ENCODE measurements around the gene MPP2.

MPP2 gene

DNA sequence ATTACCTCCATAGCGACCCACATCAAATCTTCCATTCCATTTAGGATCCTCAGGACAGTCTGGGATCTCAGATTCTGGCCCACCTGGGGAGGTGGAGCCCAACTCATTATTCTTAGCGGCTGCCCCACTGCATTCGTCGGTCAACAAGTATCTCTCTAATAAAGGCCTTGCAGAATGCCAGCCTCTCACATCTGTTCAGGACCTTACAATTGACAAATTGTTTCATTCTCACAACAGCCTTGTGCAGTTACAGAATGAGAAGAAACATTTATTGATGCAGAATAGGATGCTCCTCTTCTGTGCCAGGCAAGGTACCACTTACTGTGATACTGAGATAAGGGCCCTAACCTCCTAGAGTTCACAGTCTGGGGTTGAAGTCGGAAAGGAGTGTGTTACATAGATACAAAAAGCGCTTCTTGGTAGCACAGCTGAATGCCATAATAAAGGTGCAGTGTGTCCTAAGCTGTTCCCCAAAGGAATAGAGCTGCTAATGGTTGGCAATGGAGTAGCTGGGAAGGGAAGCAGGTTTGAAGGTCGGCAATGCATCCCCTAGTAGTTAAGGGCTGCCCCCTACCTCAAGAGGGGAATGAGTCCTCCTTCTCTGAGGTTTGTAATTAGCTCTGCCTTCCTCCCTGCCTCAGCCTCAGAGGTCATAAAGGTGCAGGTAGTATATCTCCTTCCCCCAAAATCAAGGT is 2.3 kb upstream of the MPP2 start:
- H3K4me1 ChIP-seq (ENCODE audit: insufficient read depth, low read length, poor library complexity, severe bottlenecking): peaks cover 15% of the 10 kb centered on the region
- H3K4me2 ChIP-seq (ENCODE audit: low read depth, low read length, poor library complexity, severe bottlenecking): no peak overlapping the region
- H4K20me1 ChIP-seq (ENCODE audit: insufficient read depth, low read length, poor library complexity, severe bottlenecking): no peaks in the 10 kb centered on the region
- no peaks in the 10 kb centered on the region for H3K9me2 ChIP-seq (replicated peaks; ENCODE audit: low read depth, low read length)
- no peaks in the 10 kb centered on the region for H3K36me3 ChIP-seq (ENCODE audit: insufficient read depth, low read length)
- H3K79me2 ChIP-seq (ENCODE audit: insufficient read depth, low read length): no peaks in the 10 kb centered on the region
- peaks cover 4% of the 10 kb centered on the region for H3K27me3 ChIP-seq (ENCODE audit: insufficient read depth, low read length, poor library complexity, severe bottlenecking)
- no peaks in the 10 kb centered on the region for H3K9me3 ChIP-seq (ENCODE audit: insufficient read depth, low read depth, low read length)
- no peak overlapping the region for H3K9ac ChIP-seq (ENCODE audit: low read depth, low read length, poor library complexity, severe bottlenecking)
- H3K4me3 ChIP-seq (ENCODE audit: low read length, poor library complexity, severe bottlenecking): no peak overlapping the region
- TF ChIP-seq, protein P1, sequence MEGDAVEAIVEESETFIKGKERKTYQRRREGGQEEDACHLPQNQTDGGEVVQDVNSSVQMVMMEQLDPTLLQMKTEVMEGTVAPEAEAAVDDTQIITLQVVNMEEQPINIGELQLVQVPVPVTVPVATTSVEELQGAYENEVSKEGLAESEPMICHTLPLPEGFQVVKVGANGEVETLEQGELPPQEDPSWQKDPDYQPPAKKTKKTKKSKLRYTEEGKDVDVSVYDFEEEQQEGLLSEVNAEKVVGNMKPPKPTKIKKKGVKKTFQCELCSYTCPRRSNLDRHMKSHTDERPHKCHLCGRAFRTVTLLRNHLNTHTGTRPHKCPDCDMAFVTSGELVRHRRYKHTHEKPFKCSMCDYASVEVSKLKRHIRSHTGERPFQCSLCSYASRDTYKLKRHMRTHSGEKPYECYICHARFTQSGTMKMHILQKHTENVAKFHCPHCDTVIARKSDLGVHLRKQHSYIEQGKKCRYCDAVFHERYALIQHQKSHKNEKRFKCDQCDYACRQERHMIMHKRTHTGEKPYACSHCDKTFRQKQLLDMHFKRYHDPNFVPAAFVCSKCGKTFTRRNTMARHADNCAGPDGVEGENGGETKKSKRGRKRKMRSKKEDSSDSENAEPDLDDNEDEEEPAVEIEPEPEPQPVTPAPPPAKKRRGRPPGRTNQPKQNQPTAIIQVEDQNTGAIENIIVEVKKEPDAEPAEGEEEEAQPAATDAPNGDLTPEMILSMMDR (conservative IDR thresholded peaks at IDR 0.05; ENCODE audit: low read length): no peak
- TF ChIP-seq EZH2phosphoT487 (IDR thresholded peaks at IDR 0.05; ENCODE audit: borderline replicate concordance): no peak
- no peak overlapping the region for H2AFZ ChIP-seq (ENCODE audit: low read length)
- no peaks in the 10 kb centered on the region for H3F3A ChIP-seq (ENCODE audit: low read depth)

DNA sequence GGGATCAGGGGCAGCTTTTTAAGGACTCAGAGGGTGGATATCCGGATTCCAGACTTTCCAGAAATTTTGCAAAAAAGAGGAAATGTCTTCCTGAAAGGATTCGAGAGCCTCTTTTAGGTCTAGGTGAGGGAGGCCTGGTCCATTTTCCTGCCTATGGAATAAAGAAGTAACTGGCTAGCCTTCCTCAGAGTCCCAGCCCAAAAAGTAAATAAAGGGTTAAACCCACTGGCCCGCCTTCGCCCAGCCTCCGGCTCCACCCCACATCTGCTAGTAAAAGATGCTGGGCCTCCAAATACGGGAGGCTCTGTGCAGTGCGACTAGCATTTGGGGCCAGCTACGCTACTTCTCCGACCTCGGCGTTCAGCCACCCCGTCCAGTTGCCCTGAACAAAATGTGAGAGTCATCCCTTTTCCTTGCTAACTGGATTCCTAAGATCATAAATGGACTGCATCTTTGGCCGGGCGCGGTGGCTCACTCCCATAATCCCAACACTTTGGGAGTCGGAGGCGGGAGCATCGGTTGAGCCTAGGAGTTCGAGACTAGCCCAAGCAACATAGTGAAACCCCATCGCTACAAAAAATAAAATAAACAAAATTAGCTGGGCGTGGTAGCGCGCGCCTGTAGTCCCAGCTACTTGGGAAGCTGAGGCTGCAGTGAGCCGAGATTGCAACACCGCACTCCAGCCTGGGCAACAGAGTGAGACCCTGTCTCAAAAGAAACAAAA is 824 bp upstream of the MPP2 start:
- TF ChIP-seq, protein P1 (conservative IDR thresholded peaks at IDR 0.05; ENCODE audit: low read length): no peak
- TF ChIP-seq EZH2phosphoT487 (IDR thresholded peaks at IDR 0.05; ENCODE audit: borderline replicate concordance): no peak
- peak overlapping the region; percentile 96 for H3K4me2 ChIP-seq (ENCODE audit: low read depth, low read length, poor library complexity, severe bottlenecking)
- H2AFZ ChIP-seq (ENCODE audit: low read length): peak overlapping the region; percentile 96
- H3K36me3 ChIP-seq (ENCODE audit: insufficient read depth, low read length): no peaks in the 10 kb centered on the region
- peak overlapping the region; percentile 34 for H3K9ac ChIP-seq (ENCODE audit: low read depth, low read length, poor library complexity, severe bottlenecking)
- no peaks in the 10 kb centered on the region for H3K9me2 ChIP-seq (replicated peaks; ENCODE audit: low read depth, low read length)
- peak overlapping the region; percentile 74 for H3K4me3 ChIP-seq (ENCODE audit: low read length, poor library complexity, severe bottlenecking)
- peaks cover 4% of the 10 kb centered on the region for H3K27me3 ChIP-seq (ENCODE audit: insufficient read depth, low read length, poor library complexity, severe bottlenecking)
- no peaks in the 10 kb centered on the region for H3F3A ChIP-seq (ENCODE audit: low read depth)
- no peaks in the 10 kb centered on the region for H3K79me2 ChIP-seq (ENCODE audit: insufficient read depth, low read length)
- H3K9me3 ChIP-seq (ENCODE audit: insufficient read depth, low read depth, low read length): no peaks in the 10 kb centered on the region
- no peaks in the 10 kb centered on the region for H4K20me1 ChIP-seq (ENCODE audit: insufficient read depth, low read length, poor library complexity, severe bottlenecking)
- H3K4me1 ChIP-seq (ENCODE audit: insufficient read depth, low read length, poor library complexity, severe bottlenecking): peaks cover 9% of the 10 kb centered on the region

DNA sequence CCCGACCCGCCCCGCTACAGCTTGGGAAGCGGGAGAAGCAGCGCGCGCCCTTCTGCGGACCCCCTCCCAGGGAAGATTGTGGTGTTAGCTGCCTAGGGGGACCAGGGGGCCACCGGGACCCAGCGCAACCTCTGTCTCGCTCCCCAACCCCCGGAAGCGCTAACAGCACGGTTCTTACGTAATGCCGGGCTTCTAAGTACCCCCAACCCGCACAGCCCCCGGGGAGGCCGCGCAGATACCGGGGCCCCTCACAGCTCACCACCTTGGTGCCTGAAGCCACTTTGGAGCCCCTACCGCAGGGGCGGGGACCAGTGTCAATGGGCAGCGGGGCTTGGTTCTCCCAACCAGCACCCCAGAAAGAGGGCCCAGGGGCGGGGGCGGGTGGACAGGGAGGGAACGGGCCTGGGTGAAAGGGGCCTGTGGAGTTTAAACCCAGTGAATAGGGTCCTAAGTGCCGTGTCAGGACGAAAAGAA is 348 bp downstream of the MPP2 start:
- no peaks in the 10 kb centered on the region for H4K20me1 ChIP-seq (ENCODE audit: insufficient read depth, low read length, poor library complexity, severe bottlenecking)
- TF ChIP-seq, protein P1 (conservative IDR thresholded peaks at IDR 0.05; ENCODE audit: low read length): no peak
- no peak for TF ChIP-seq EZH2phosphoT487 (IDR thresholded peaks at IDR 0.05; ENCODE audit: borderline replicate concordance)
- H3K4me3 ChIP-seq (ENCODE audit: low read length, poor library complexity, severe bottlenecking): peak overlapping the region; percentile 74
- peak overlapping the region; percentile 96 for H2AFZ ChIP-seq (ENCODE audit: low read length)
- peaks cover 4% of the 10 kb centered on the region for H3K27me3 ChIP-seq (ENCODE audit: insufficient read depth, low read length, poor library complexity, severe bottlenecking)
- H3K9me2 ChIP-seq (replicated peaks; ENCODE audit: low read depth, low read length): no peaks in the 10 kb centered on the region
- no peaks in the 10 kb centered on the region for H3K79me2 ChIP-seq (ENCODE audit: insufficient read depth, low read length)
- H3K9ac ChIP-seq (ENCODE audit: low read depth, low read length, poor library complexity, severe bottlenecking): peak overlapping the region; percentile 34
- peak overlapping the region; percentile 96 for H3K4me2 ChIP-seq (ENCODE audit: low read depth, low read length, poor library complexity, severe bottlenecking)
- no peaks in the 10 kb centered on the region for H3K36me3 ChIP-seq (ENCODE audit: insufficient read depth, low read length)
- no peaks in the 10 kb centered on the region for H3K9me3 ChIP-seq (ENCODE audit: insufficient read depth, low read depth, low read length)
- H3F3A ChIP-seq (ENCODE audit: low read depth): no peaks in the 10 kb centered on the region
- H3K4me1 ChIP-seq (ENCODE audit: insufficient read depth, low read length, poor library complexity, severe bottlenecking): peaks cover 9% of the 10 kb centered on the region

All from Loucy (cell line).